Osteoblast (primary cell): ENCODE data around the gene DPP7. TPM values are rescaled to one million over a fixed set of nuclear protein-coding genes. Genes with fewer than 3 reads are reported as not detected.

Experiments
- DNase-seq: peaks from one replicate; pipeline ENCODE4 v3.0.0; 2011; ENCODE audit warnings: low spot score, mixed read lengths; ENCODE audit not compliant: insufficient read length; ENCODE audit errors: missing footprints
- H2AFZ ChIP-seq: 2 replicates; pipeline ENCODE4 v1.6.0; 2011; ENCODE audit warnings: mild to moderate bottlenecking, low read length
- H3K27ac ChIP-seq: 2 replicates; pipeline ENCODE4 v1.5.1; 2011; ENCODE audit warnings: mild to moderate bottlenecking, low read depth, low read length, moderate library complexity
- H3K27me3 ChIP-seq: 2 replicates; pipeline ENCODE4 v1.6.0; 2012; ENCODE audit warnings: mild to moderate bottlenecking, control low read depth, inconsistent platforms, low read length, moderate library complexity; ENCODE audit not compliant: insufficient read depth
- H3K36me3 ChIP-seq: 2 replicates; pipeline ENCODE4 v1.5.1; 2011; ENCODE audit warnings: mild to moderate bottlenecking, low read length, control low read depth, moderate library complexity; ENCODE audit not compliant: insufficient read depth
- H3K4me1 ChIP-seq: 2 replicates; pipeline ENCODE4 v1.5.1; 2011; ENCODE audit warnings: mild to moderate bottlenecking, low read length, control low read depth, moderate library complexity; ENCODE audit not compliant: insufficient read depth
- H3K4me2 ChIP-seq: 2 replicates; pipeline ENCODE4 v1.6.0; 2011; ENCODE audit warnings: mild to moderate bottlenecking, low read length; ENCODE audit not compliant: insufficient read depth
- H3K4me3 ChIP-seq: fragments of 200-600 bp; sonication (generic); 3 replicates; pipeline ENCODE4 v1.5.1; 2012; ENCODE audit warnings: mild to moderate bottlenecking, low read length, inconsistent platforms; ENCODE audit not compliant: insufficient read depth
- H3K79me2 ChIP-seq: 2 replicates; pipeline ENCODE4 v1.6.0; 2012; ENCODE audit warnings: mild to moderate bottlenecking, low read length, control low read depth, inconsistent platforms; ENCODE audit not compliant: insufficient read depth
- H3K9me3 ChIP-seq: 2 replicates; pipeline ENCODE4 v1.5.1; 2011; ENCODE audit warnings: low read depth, low read length, control low read depth
- H4K20me1 ChIP-seq: 2 replicates; pipeline ENCODE4 v1.6.0; 2012; ENCODE audit warnings: mild to moderate bottlenecking, low read length, control low read depth; ENCODE audit not compliant: insufficient read depth
- CTCF ChIP-seq: IDR thresholded peaks from 2 replicates; pipeline ENCODE4 v1.5.1; 2011; ENCODE audit warnings: mild to moderate bottlenecking, low read depth, low read length, moderate library complexity; ENCODE audit errors: extremely low read depth
- total RNA-seq: library from RNA; depleted of rRNA; stranded (reverse); fragments of >200 nt; gene quantifications from 2 replicates; pipeline ENCODE4 v1.2.3, GENCODE V29; 2012

DPP7 gene
- total RNA-seq, 1 donor: 74.6 TPM

- Histone ChIP-seq H3K27me3 (no peaks in the 10 kb centered on the region), H3K79me2 (peaks cover 31% of the 10 kb centered on the region), H3K4me2 (peak within 1 kb of the TSS; percentile 98), H3K27ac (peak within 1 kb of the TSS; percentile 73), H3K9me3 (no peaks in the 10 kb centered on the region), H4K20me1 (peaks cover 5% of the 10 kb centered on the region), H3K4me1 (peaks cover 44% of the 10 kb centered on the region), H3K4me3 (peak within 1 kb of the TSS; percentile 93), H2AFZ (peak within 1 kb of the TSS; percentile 85), H3K36me3 (peaks cover 22% of the 10 kb centered on the region)
- TF ChIP-seq CTCF: no peak
- DNase-seq: peak; percentile 100
These were observed 27.8 kb downstream of the DPP7 start, which contains the start of gene MAN1B1 for GRCh38 chr9:137086531-137087408. TSS of gene MAN1B1 (plus strand) at chr9:137086985. CDS start at chr9:137087000, 15 bp downstream.

GRCh38 chr9:137085920-137086530 is 28.5 kb downstream of the DPP7 start:
- peak overlapping the region; percentile 93 for H3K4me3 ChIP-seq
- H3K4me1 ChIP-seq: peaks cover 44% of the 10 kb centered on the region
- H2AFZ ChIP-seq: peak overlapping the region; percentile 63
- no peaks in the 10 kb centered on the region for H3K9me3 ChIP-seq
- no peak for TF ChIP-seq CTCF
- H3K36me3 ChIP-seq: peaks cover 24% of the 10 kb centered on the region
- peaks cover 2% of the 10 kb centered on the region for H4K20me1 ChIP-seq
- DNase-seq: peak; percentile 90
- peak overlapping the region; percentile 73 for H3K27ac ChIP-seq
- peaks cover 33% of the 10 kb centered on the region for H3K79me2 ChIP-seq
- H3K4me2 ChIP-seq: peak overlapping the region; percentile 98
- H3K27me3 ChIP-seq: no peaks in the 10 kb centered on the region

GRCh38 chr9:137084526-137084925 is 30.0 kb downstream of the DPP7 start:
- Histone ChIP-seq H3K4me1 (peaks cover 44% of the 10 kb centered on the region), H3K27ac (peak overlapping the region; percentile 27), H3K79me2 (peaks cover 41% of the 10 kb centered on the region), H3K27me3 (no peaks in the 10 kb centered on the region), H3K4me2 (no peak overlapping the region), H2AFZ (no peak overlapping the region), H4K20me1 (peaks cover 1% of the 10 kb centered on the region), H3K4me3 (no peak overlapping the region), H3K9me3 (no peaks in the 10 kb centered on the region), H3K36me3 (peaks cover 28% of the 10 kb centered on the region)
- no peak for DNase-seq
- TF ChIP-seq CTCF: no peak
